ENCODE results near the gene RNASE9. TPM values are rescaled to one million over a fixed set of nuclear protein-coding genes. Genes with fewer than 3 reads are reported as not detected.
A peak's percentile ranks its signal among the peaks of the same experiment; 100 is the strongest.

Gene RNASE9
- total and polyA plus RNA-seq, 2 donors from 2014 or later, result not detected

GRCh38 chr14:20530771-20531571 lies 29.9 kb downstream of the RNASE9 start:
- Histone ChIP-seq H3K4me1 (ENCODE audit: control insufficient read depth in 2 of 3, insufficient read depth in 2 of 3, low read depth in 1 of 3, low read length in 3 of 3) (no peaks in the 10 kb centered on the region), H3K27ac (ENCODE audit: low read depth in 2 of 2, low read length in 2 of 2) (no peak overlapping the region), H3K36me3 (ENCODE audit: control insufficient read depth in 2 of 3, insufficient read depth in 3 of 3, low read length in 3 of 3) (no peaks in the 10 kb centered on the region), H3K9ac (ENCODE audit: low read length in 3 of 3) (no peak overlapping the region), H3K27me3 (ENCODE audit: control insufficient read depth, insufficient read depth, low read length) (no peaks in the 10 kb centered on the region), H3K9me3 (ENCODE audit: control insufficient read depth in 2 of 3, insufficient read depth in 1 of 3, low read length in 3 of 3) (no peaks in the 10 kb centered on the region), H3K4me3 (ENCODE audit: low read length in 3 of 3) (no peak overlapping the region)
- TF ChIP-seq, protein P1, sequence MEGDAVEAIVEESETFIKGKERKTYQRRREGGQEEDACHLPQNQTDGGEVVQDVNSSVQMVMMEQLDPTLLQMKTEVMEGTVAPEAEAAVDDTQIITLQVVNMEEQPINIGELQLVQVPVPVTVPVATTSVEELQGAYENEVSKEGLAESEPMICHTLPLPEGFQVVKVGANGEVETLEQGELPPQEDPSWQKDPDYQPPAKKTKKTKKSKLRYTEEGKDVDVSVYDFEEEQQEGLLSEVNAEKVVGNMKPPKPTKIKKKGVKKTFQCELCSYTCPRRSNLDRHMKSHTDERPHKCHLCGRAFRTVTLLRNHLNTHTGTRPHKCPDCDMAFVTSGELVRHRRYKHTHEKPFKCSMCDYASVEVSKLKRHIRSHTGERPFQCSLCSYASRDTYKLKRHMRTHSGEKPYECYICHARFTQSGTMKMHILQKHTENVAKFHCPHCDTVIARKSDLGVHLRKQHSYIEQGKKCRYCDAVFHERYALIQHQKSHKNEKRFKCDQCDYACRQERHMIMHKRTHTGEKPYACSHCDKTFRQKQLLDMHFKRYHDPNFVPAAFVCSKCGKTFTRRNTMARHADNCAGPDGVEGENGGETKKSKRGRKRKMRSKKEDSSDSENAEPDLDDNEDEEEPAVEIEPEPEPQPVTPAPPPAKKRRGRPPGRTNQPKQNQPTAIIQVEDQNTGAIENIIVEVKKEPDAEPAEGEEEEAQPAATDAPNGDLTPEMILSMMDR (IDR thresholded peaks at IDR 0.05; ENCODE audit: borderline replicate concordance, extremely low read depth, insufficient read depth), result peak; percentile 65
- no peak for FAIRE-seq
- intact Hi-C loops (cut with DNase I), result no loop called here
- peak in 4 of 5 donors; percentile 67 to 87 (median 73) for DNase-seq

DNA sequence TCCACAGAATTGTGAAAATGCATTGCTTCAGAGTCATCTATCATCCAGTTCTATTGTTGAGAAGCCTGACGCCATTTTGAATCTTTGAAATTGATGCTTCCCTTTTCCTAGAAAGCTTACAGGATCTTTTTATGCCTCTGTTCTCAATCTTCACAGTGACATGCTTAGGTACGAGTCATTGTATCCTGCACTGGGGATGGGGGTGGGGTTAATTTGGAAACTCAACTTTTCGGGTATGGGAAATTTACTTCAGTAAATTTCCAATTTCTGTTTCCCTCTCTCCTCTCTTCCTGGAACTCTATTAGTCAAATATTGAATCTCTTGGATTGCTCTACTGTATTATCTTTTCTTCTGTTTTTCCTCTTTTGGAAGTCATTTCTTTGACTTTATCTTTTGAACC lies 31.0 kb downstream of the RNASE9 start:
- Histone ChIP-seq H3K9me3 (ENCODE audit: control insufficient read depth in 2 of 3, insufficient read depth in 1 of 3, low read length in 3 of 3) (no peaks in the 10 kb centered on the region), H3K9ac (ENCODE audit: low read length in 3 of 3) (no peak overlapping the region), H3K4me3 (ENCODE audit: low read length in 3 of 3) (no peak overlapping the region), H3K27ac (ENCODE audit: low read depth in 2 of 2, low read length in 2 of 2) (no peak overlapping the region), H3K36me3 (ENCODE audit: control insufficient read depth in 2 of 3, insufficient read depth in 3 of 3, low read length in 3 of 3) (no peaks in the 10 kb centered on the region), H3K4me1 (ENCODE audit: control insufficient read depth in 2 of 3, insufficient read depth in 2 of 3, low read depth in 1 of 3, low read length in 3 of 3) (no peaks in the 10 kb centered on the region), H3K27me3 (ENCODE audit: control insufficient read depth, insufficient read depth, low read length) (no peaks in the 10 kb centered on the region)
- no peak for FAIRE-seq
- intact Hi-C loops (cut with DNase I), result no loop called here
- DNase-seq, result no peak
- TF ChIP-seq, protein P1 (IDR thresholded peaks at IDR 0.05; ENCODE audit: borderline replicate concordance, extremely low read depth, insufficient read depth), result no peak

GRCh38 chr14:20524027-20524426 lies 36.8 kb downstream of the RNASE9 start:
- intact Hi-C loops (cut with DNase I), result no loop called here
- Histone ChIP-seq H3K4me3 (ENCODE audit: low read length in 3 of 3) (no peak overlapping the region), H3K36me3 (ENCODE audit: control insufficient read depth in 2 of 3, insufficient read depth in 3 of 3, low read length in 3 of 3) (no peaks in the 10 kb centered on the region), H3K9me3 (ENCODE audit: control insufficient read depth in 2 of 3, insufficient read depth in 1 of 3, low read length in 3 of 3) (no peaks in the 10 kb centered on the region), H3K9ac (ENCODE audit: low read length in 3 of 3) (no peak overlapping the region), H3K27ac (ENCODE audit: low read depth in 2 of 2, low read length in 2 of 2) (no peak overlapping the region), H3K4me1 (ENCODE audit: control insufficient read depth in 2 of 3, insufficient read depth in 2 of 3, low read depth in 1 of 3, low read length in 3 of 3) (no peaks in the 10 kb centered on the region), H3K27me3 (ENCODE audit: control insufficient read depth, insufficient read depth, low read length) (no peaks in the 10 kb centered on the region)
- DNase-seq (no peak), FAIRE-seq (no peak)
- TF ChIP-seq, protein P1 (IDR thresholded peaks at IDR 0.05; ENCODE audit: borderline replicate concordance, extremely low read depth, insufficient read depth), result no peak

Data from kidney (tissue), 14 donors.